DMS153 treated with DMSO at 0.1 percent for 48 hours (cell line): ENCODE data around the gene MRPL24.
A peak's percentile ranks its signal among the peaks of the same experiment; 100 is the strongest.
"Not testable (repeated sequence)": the region's sequence is repeated elsewhere in the genome, so short reads cannot be mapped to it uniquely, and the experiment has no call there.

Source experiments
- DNase-seq: peaks from one replicate; lab custom pipeline; 2025; ENCODE audit not compliant: unreplicated experiment; lab: John Stamatoyannopoulos, UW

MRPL24 gene

DNA sequence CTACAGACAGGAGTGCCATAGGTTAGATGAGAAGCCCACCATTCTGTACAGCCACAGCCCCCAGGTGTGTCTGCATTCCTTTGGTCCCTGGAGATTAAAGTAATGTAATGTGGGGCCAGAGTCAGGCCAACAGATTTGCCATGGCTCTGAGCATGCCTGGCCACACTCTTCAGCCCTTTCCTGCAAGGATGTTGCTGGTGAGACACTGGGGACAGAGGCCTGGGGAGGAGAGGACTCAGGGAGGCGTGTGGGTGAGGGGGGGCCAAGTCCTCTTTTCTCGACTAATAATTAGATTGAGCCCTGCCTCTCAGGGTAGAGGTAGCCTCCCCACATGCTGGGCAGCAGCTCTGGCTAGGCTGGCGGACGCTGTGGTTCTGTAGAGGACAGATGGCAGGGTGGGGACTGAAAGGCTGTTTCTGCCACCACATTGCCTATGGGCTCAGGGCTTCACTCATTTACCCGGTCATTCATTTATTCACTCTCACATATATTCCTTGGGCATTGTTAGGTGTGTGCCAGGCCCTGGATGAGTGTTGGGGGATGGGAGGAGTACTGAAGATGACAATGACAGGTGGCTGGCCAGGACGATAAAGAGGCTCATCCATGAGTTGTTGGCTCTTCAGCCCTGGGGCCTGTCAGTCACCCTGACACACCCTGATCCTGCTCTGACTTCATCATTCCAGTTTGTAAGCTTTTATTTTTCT is 19.4 kb upstream of the MRPL24 start:
- no peak for DNase-seq

DNA sequence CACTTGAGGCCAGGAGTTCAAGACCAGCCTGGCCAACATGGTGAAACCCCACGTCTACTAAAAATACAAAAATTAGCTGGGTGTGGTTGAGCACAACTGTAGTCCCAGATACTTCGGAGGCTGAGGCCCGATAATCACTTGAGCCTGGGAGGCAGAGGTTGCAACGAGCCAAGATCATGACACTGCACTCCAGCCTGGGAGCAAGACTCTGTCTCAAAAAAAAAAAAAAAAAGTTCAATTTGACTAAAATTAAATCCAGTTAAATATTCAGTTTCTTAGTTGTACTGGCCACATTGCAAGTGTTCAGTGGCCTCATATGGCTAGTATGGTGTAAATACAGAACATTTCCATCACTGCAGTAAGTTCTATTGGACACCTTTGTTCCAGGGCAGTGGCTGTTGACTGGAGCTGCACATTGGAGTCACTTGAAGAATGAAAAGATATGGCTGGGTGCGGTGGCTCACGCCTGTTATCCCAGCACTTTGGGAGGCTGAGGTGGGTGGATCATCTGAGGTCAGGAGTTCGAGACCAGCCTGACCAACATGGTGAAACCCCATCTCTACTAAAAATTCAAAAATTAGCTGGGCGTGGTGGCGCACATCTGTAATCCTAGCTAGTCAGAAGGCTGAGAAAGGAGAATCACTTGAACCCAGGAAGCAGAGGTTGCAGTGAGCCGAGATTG is 16.8 kb upstream of the MRPL24 start:
- DNase-seq, result not testable (repeated sequence)

DNA sequence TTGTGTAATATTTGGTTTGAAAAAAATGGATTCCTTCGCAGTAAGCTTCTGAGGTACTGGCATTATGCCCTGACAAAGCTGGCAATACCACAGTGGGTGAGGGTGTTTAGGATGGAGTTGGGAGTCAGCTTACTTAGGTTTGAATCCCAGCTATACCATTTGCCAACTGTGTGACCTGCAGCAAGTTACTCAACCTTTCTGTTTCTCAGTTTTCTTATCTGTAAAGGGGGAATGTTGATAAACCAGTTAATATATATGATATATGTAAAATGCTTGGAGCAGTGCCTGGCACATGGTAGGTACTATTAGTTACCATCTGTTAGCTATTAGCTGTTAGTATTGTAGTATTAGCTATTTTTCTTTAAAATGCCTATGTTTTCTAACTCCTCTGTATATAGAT is 15.5 kb upstream of the MRPL24 start:
- DNase-seq, result no peak

DNA sequence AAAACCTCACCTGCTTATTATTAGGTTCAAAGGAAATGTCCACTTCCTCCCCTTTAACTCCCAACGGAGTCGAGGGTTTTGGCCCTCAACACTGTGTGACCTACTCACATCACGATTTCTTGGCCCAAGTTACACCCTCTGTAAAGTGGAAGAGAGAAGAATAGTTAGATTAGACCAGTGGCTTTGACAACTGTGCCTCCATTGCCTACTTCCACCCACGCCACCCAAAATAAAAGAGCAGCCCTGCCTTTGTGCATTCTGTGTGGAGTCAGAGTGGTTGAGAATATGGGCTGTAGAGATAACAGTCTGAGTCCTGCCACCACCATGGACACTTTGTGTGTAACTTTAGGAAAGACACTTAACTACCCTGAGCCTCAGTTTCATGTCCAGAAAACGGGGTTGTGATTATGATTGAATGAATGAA is 14.7 kb upstream of the MRPL24 start:
- DNase-seq, result no peak

DNA sequence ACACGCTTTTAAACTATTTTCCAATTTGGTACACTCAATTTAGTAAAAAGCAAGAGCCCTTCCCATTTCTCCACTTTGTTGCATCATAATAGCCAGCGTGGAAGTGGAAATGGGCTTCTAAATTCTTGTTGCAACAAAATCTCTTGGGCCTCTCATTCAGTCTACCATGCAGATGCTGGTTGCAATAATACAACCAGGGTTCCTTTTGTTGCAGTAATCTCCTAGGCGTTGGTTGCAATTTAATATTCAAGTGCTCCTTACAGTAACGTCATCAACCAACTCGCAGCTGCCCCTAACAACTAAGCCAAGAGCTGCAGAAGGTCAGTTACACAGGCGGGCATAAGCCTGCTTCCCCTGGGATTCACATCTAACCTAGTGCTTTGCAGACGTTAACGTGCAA is 13.3 kb upstream of the MRPL24 start:
- DNase-seq, result no peak

DNA sequence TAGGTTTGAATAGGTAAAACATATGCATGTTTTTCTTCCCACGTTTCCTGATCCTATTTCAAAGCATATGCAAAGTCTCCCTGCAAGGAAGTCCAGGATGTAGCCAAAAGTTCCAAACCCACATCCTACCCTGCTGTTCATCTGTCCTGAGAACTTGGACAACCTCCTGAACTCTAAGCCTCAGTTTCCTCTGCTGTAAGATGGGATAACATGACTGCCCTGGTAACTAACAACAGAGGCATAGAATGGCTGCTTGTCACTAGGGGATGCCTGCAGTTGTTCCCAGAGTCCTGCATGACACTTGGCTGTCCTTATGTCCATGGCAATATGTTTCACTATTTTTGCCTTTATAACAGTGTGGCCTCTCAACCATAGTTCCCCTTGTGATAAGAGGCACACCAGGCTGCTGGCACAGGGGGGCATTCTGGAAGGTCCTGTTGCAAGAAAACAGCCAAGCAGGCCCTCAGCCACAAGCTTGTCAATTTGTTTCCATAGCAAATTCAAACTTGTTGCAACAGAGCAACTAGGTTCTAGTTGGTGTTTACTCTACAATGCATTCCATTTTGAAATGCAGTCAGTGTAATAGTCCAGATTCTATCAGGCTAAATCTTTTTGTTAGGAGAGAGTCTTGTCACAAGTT is 12.1 kb upstream of the MRPL24 start:
- DNase-seq, result no peak

DNA sequence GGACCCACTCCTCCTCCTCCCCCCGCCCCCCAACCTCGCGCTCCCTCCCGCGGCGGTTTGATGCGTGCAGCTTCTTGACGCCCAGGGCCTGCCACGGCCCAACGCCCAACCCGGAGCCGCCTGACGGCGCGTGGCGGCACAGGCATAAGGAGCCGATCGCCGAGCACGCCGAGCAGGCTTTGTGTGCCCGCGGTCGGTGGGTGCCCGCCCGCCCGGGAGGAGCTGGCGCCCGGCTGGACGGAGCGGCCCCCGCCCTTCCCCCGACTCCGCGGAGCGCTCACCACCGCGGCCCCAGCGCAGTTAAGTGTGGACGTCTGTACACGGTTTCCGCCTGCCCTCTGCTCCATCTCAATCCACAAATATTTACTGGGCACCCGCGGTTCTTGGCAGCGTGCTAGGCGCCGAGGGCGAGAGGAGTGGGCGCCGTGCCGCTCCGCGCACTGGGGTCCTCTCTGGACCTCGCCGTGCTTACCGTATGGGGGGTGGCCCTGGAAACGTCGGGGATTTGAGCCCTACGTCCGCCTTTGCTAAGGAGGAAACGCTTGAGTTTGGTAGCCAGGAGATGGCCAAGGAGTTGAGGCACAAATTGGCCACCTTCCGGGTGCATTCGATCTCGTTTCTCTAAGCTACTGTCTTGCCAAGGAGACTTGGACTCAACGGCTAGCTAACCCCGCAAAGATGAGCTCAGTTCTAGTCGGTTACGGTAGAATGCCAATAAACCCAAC is 11.0 kb upstream of the MRPL24 start:
- peak; percentile 85 for DNase-seq

DNA sequence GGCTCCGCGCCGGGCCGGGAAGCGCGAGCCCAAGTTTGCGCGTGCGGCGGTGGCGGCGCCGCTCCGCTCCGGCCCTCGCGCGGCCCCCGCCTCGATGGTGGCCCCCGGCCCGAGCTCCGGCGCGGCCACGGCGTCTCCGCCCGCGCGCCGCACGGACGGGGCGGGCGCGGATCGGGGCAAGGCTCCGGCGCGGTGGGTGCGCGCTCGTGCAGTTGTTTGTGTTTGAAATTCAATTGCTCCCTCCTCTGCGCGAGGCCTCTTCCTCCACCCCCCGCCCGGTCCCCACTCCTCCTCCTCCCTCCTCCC is 10.5 kb upstream of the MRPL24 start, which contains the start of gene HDGF:
HDGF (minus strand) TSS at position 225 of the 306 bp plus-strand sequence. CDS start 246 bp downstream, outside the sequence.
- DNase-seq, result no peak

DNA sequence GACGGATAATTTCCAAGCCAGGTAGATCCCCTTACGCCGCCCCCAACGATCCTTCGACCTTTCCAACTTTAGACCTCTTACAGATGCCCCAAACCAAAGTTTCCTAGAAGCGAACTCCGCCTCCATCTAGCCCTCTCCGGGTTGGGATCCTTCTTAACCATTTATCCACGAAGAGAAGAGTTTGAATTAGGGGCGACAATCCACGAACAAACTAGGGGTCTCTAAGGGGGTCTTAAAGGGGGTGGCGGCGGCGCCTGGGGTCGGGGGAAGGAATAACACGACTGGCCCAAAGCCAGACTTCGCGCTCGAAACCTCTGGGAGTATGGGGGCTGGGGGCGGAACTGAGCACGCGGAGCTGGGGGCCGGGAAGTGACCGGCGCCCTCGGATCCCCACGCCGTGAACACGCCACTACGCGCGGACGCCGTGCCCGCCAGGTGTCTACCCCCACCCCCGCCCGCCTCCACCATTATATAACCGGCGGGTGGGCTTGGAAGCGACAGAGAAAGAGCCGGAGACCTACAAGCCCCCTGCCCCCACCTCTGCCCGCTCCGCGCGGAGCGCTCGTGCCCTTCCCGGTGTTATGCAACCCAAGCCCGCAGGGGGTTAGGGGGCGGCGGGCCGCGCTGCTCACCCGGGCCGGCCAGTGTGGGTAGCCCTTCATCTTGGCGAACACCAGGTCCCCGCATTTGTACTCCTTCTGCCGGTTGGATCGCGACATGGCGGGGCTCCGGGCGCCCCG is 10.0 kb upstream of the MRPL24 start:
- DNase-seq, result no peak

DNA sequence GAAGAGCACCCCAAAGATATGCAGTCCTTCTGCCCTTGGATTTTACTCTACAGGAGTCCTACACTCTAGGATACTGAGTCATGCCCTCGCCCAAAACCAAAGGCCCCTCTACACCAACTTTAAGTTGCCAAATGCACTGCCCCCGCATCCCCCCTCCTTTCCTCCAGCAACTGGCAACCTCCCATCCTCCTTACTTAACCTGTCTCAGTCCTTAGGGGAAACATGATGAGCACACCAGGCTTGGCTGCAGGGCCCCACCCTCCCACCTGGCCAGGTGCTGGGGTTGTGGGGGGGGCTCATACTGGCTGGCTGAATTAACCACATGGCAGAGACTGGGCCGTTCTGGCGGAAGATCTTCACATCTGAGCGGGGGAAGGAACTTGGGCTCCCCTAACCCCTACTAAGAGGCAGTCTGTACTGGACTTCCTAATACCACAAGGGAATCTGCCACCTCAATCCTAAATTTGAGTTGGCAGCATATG is 9.3 kb upstream of the MRPL24 start:
- no peak for DNase-seq

DNA sequence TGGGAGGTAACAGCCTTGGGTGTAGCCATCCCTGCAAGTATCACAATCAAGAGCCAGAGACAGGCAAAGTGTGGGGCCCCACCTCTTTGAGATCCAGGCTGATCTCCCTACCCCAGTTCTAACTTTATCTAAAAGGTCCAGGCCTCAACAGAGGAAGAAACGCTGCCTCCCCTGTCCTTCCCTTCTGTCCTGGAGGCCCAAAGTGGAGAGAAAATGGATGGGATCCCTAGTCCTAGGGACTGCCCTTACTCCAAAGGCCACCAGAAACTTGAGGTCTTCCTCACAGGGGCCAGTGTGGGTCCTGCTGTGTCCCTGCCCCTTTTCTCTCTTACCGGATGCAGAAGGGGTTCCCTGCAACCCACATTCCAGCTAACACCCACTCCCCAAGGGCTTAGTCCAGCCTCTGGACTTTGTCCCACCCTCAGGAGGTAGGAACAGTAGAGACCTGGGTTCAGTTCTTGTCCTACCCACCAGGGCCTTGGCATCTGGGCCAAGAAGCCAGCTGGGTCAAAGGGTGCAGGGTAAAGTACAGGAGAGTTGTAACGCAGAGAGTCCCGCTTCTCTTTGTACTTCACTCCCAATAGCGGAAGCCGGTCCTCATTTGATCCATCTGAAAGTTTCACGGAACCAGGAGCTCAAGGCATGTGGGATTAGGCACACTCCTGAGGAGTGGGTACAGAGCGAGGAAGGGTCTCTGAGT is 8.7 kb upstream of the MRPL24 start:
- DNase-seq, result no peak

DNA sequence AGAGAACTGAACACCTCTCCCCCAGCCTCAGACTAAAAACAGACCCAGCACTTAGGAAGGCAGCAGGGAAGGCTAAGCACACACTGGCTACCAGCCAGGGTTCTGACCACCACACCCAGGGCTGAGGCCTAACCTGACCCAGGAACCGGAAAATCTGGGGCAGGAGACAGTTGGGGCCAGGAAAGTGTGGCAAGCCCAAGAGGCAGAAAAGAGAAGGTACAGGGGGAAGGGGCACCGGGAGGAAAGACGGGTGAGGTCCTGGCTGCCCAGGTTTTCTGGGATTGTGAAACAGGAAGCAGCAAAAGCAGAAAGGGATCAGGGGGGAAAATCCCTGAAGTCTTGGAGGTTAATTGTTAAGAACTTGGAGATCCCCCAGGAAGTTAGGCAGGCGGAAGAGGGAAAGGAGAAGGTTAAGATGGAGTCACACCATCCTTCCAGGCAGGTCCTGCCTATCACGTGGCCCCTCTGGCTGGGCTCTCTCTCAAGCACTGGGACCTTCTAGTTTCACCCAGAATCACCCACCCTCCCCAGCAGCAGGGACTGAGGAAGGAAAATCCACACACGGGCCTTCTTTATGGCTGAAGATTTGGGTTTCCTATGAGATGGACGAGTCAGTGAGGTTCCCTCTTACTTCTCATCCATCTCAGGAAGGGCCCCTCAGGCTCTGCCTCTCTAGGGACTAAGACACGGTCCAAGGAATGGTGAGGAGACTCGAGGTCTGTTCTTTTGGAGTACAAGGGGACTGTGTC is 8.0 kb upstream of the MRPL24 start:
- no peak for DNase-seq

DNA sequence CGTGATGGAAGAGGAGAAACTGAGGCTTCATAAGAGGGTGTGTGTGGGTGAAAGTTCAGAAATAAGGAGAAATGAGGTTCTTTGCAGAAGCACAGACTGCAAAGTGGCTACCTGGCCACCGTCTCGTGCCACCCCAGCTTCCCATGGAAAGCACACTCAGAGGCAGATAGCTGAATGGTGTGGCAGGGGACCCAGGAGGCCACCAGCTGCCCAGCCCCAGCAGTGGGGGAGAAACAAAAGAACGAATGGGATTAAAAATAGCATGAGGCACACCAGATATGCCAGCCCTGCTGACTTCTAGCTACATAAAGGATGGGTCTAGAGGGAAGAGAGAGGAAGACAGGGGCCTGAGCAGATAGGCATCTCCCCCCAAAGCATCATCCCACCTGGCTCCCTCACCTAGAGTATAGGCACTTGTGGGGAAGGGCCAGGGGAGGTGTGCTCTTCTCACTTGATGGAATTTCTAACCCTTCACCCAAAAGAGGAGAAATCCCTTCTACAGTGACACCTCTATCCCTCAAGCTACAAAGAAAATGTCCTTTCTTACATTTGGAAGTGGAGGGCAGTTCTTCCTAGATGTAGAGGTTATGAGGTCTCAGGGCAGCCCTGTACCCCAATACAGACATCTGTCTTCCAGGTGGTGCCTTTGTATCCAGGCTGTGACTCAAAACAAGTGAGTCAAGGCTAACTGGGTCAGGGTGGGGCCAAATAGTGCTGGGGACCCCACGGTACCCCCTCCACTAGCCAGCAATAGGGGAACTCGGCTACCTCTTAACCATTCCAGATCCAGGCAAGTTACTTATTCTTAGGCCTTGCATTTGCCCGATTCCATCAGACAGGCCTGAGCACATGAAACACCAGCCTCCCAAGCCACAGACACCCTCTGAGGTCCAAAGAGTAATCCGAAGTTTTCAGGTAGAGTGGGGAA is 7.1 kb upstream of the MRPL24 start:
- no peak for DNase-seq

DNA sequence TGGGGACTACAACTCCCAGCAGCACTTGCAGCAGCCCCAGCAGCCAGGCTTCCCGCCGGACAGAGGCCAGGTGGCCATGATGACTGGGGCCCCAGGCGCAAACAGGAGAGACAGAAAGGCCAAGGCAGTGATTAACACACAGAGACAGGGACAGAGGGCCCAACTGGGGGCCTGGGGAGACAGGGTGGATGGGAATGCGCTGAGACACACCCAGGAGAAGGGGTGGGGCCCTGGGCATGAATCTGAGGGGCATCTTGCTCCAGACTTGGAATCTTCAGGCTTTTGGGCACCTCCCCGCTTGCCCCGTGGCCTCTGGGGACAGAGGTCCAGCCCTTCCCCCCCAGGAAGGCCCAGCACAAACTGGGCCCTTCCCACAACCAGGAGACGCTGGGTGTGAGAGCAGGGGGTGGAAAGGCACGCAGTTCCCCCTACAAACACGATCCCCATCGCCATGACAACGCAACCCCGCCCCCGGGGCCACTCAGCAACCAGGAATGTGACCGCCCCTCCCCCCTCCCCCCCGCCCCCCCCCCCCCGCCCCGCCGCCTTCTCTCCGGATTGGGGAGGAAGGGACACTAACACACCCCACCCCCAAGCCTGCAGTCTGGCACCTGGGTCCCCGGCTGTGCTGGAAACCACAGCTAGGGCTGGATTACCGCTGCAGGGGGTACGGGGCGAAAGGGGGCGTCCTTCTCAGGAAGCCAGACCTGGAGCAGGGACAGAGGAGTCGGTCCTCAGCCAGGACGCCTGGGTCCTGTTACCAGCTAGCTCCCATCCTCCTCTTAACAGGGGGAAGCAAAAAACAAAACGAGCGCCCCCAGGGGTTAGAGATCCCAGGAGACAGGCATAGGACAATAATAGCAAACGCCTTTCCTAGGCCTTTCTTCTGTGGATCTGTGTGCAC is 6.1 kb upstream of the MRPL24 start:
- peak; percentile 84 for DNase-seq

DNA sequence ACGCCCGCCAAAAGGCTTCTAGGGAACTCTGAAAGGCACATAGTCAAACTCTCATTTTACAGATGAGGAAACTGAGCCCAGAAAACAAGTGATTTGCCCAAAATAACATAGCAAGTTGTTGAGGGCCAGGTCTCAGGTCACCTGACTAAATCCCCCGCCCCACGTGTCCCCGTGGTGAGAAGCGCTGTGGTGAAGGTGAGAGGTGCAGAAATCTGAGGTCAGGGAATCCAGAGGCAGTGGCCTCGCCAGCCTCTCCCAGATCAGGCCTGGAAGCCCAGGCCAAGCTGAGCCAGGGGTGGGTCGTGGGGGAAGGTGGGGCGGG is 5.5 kb upstream of the MRPL24 start:
- DNase-seq, result no peak

DNA sequence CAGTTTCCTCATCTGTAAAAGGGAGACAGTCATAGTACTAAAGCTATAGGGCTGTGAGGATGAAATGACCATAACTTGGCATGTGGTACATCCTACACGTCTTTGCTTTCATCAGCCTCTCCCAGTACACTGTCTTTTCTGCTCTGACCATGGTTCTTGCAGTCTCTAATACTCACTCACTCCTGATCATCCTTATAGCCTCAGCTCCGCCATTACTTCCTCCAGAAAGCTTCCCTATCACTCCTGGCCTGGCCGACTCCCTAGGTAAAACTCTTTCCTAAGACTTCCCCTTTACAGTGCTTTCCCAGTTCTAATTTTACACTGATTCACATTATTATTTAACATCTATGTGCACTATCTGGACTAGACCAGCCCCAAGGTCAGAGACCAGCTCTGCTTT is 5.0 kb upstream of the MRPL24 start:
- no peak for DNase-seq

DNA sequence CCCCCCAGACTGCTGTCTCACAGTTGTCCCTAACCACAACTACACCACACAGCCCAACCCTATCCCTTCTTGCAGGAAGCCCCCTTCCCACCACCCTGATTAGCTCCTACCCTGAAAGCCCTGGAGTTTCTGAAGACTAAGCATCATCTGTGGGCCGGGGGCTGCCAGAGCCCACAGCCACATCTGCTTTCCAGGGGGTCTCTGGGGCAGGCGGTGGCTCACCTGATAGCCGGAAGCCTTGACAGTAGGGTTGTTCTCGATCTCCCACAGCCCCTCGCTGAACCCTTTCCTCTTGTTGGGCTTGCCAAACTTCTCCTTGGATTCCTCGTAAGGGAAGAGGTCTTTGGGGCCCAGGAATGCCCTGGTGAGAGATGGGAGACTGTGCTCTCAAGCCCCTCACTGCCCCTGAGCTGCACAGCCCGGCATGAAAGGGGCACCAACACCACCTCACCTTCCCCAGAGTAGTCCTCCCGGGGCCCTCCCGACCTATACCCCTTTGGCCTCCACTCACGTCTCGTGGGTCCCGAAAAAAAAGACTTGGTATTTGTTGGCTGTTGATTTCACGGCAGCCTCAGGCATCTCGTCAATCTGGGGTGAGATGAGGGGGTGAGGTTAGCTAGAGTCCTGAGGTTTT is 4.0 kb upstream of the MRPL24 start:
- DNase-seq, result no peak
